Memory B cell (primary cell): Measurements from ENCODE around the gene MICU1.
"Not testable (repeated sequence)": the region's sequence is repeated elsewhere in the genome, so short reads cannot be mapped to it uniquely, and the experiment has no call there.

ENCODE experiments used
- ATAC-seq: fragments of 150-1000 bp; cut with Tn5 transposase; 2 replicates; pipeline ENCODE4 v1.10.0; 2021; ENCODE audit warnings: low read depth, mild to moderate bottlenecking, moderate library complexity
- DNase-seq, 2 donors: peaks; one replicate each; pipeline ENCODE4 v3.0.0; 2022; ENCODE audit warnings: low spot score in 2 of 2
- H3K27ac Mint-ChIP-seq: one replicate; pipeline ENCODE4 v1.8.0; 2022; ENCODE audit warnings: mild to moderate bottlenecking, moderate library complexity, mixed read lengths
- H3K27me3 Mint-ChIP-seq: one replicate; pipeline ENCODE4 v1.8.0; 2022; ENCODE audit warnings: mixed read lengths
- H3K36me3 Mint-ChIP-seq: one replicate; pipeline ENCODE4 v1.8.0; 2022; ENCODE audit warnings: mild to moderate bottlenecking, mixed read lengths
- H3K4me1 Mint-ChIP-seq: one replicate; pipeline ENCODE4 v1.8.0; 2022; ENCODE audit warnings: mixed read lengths
- H3K4me3 Mint-ChIP-seq: one replicate; pipeline ENCODE4 v1.8.0; 2022; ENCODE audit warnings: mild to moderate bottlenecking, moderate library complexity, mixed read lengths
- H3K9me3 Mint-ChIP-seq: one replicate; pipeline ENCODE4 v1.8.0; 2022; ENCODE audit warnings: mixed read lengths

Gene MICU1

GRCh38 chr10:72325243-72326175 is 300.4 kb downstream of the MICU1 start:
- not testable (repeated sequence) for H3K4me3 Mint-ChIP-seq, H3K27ac Mint-ChIP-seq, H3K27me3 Mint-ChIP-seq, ATAC-seq, DNase-seq, H3K36me3 Mint-ChIP-seq, H3K9me3 Mint-ChIP-seq
- H3K4me1 Mint-ChIP-seq = peaks cover 40% of the 10 kb centered on the region

GRCh38 chr10:72323771-72324191 is 302.1 kb downstream of the MICU1 start:
- Mint-ChIP-seq H3K27me3 (no peaks in the 10 kb centered on the region), H3K27ac (no peak overlapping the region), H3K9me3 (no peaks in the 10 kb centered on the region), H3K4me3 (peak overlapping the region; percentile 24), H3K36me3 (no peaks in the 10 kb centered on the region), H3K4me1 (peaks cover 38% of the 10 kb centered on the region)
- ATAC-seq = no peak
- no peak for DNase-seq

- Mint-ChIP-seq H3K9me3 (no peaks in the 10 kb centered on the region), H3K4me1 (peaks cover 36% of the 10 kb centered on the region), H3K27me3 (no peaks in the 10 kb centered on the region), H3K36me3 (no peaks in the 10 kb centered on the region), H3K27ac (no peak overlapping the region), H3K4me3 (no peak overlapping the region)
- DNase-seq = no peak
- ATAC-seq = no peak
These were observed 302.6 kb downstream of the MICU1 start for GRCh38 chr10:72323108-72323749.

- DNase-seq = no peak
- Mint-ChIP-seq H3K36me3 (no peaks in the 10 kb centered on the region), H3K9me3 (no peaks in the 10 kb centered on the region), H3K4me1 (peaks cover 33% of the 10 kb centered on the region), H3K27me3 (no peaks in the 10 kb centered on the region), H3K4me3 (no peak overlapping the region), H3K27ac (no peak overlapping the region)
- no peak for ATAC-seq
These were observed 303.4 kb downstream of the MICU1 start for GRCh38 chr10:72322280-72323058.

- no peak overlapping the region for H3K27ac Mint-ChIP-seq
- no peaks in the 10 kb centered on the region for H3K9me3 Mint-ChIP-seq
- DNase-seq (no peak), ATAC-seq (no peak)
- H3K36me3 Mint-ChIP-seq = no peaks in the 10 kb centered on the region
- no peaks in the 10 kb centered on the region for H3K27me3 Mint-ChIP-seq
- no peak overlapping the region for H3K4me3 Mint-ChIP-seq
- H3K4me1 Mint-ChIP-seq = peaks cover 36% of the 10 kb centered on the region
These were observed 303.9 kb downstream of the MICU1 start for GRCh38 chr10:72322030-72322279.

GRCh38 chr10:72321248-72322029 is 304.4 kb downstream of the MICU1 start:
- Mint-ChIP-seq H3K36me3 (no peaks in the 10 kb centered on the region), H3K9me3 (no peaks in the 10 kb centered on the region), H3K27ac (peak overlapping the region; percentile 95), H3K4me3 (no peak overlapping the region), H3K4me1 (peaks cover 34% of the 10 kb centered on the region), H3K27me3 (no peaks in the 10 kb centered on the region)
- DNase-seq (no peak), ATAC-seq (no peak)

GRCh38 chr10:72320676-72321247 is 305.1 kb downstream of the MICU1 start:
- Mint-ChIP-seq H3K4me3 (peak overlapping the region; percentile 79), H3K4me1 (peaks cover 39% of the 10 kb centered on the region), H3K27ac (peak overlapping the region; percentile 95), H3K9me3 (no peaks in the 10 kb centered on the region), H3K36me3 (no peaks in the 10 kb centered on the region), H3K27me3 (no peaks in the 10 kb centered on the region)
- peak; percentile 51 to 55 for DNase-seq
- peak; percentile 54 for ATAC-seq

GRCh38 chr10:72319416-72320254 is 306.2 kb downstream of the MICU1 start:
- Mint-ChIP-seq H3K9me3 (no peaks in the 10 kb centered on the region), H3K27me3 (no peaks in the 10 kb centered on the region), H3K36me3 (no peaks in the 10 kb centered on the region), H3K4me1 (peaks cover 39% of the 10 kb centered on the region), H3K4me3 (peak overlapping the region; percentile 79), H3K27ac (peak overlapping the region; percentile 95)
- ATAC-seq (peak; percentile 78), DNase-seq (peak; percentile 77 to 78)

- H3K36me3 Mint-ChIP-seq = no peaks in the 10 kb centered on the region
- H3K4me1 Mint-ChIP-seq = peaks cover 33% of the 10 kb centered on the region
- peak overlapping the region; percentile 75 for H3K4me3 Mint-ChIP-seq
- no peaks in the 10 kb centered on the region for H3K9me3 Mint-ChIP-seq
- H3K27me3 Mint-ChIP-seq = no peaks in the 10 kb centered on the region
- DNase-seq (no peak), ATAC-seq (no peak)
- peak overlapping the region; percentile 95 for H3K27ac Mint-ChIP-seq
These were observed 307.2 kb downstream of the MICU1 start for GRCh38 chr10:72318418-72319262.
